ENCODE measurements around the gene RALGPS1. TPM values are rescaled to one million over a fixed set of nuclear protein-coding genes. Genes with fewer than 3 reads are reported as not detected.

Gene RALGPS1
- total and polyA plus RNA-seq, 2 experiments from 2014 or later = 13.1 to 22.1 TPM

DNA sequence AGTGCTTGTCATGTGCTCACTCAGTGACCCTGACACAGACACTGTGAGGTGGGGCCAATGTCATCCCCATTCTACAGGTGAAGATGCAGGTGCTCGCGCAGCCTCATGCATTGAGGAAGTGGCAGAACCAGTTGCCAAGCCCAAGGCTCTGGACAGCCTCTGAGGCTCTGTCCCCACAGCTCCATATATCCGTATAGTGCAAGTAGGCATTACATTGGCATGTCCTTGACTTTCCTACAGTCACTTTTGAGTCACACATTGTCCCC lies 266.7 kb downstream of the RALGPS1 start:
- Histone ChIP-seq H3K4me2 (no peak overlapping the region), H3K9me2 (replicated peaks; ENCODE audit: insufficient read depth) (no peaks in the 10 kb centered on the region), H3K79me2 (no peaks in the 10 kb centered on the region), H3K4me3 (no peak overlapping the region), H2AFZ (no peak overlapping the region), H3K4me1 (ENCODE audit: insufficient read depth) (peaks cover 20% of the 10 kb centered on the region), H3K9me3 (ENCODE audit: low read depth) (no peaks in the 10 kb centered on the region), H3K27me3 (no peaks in the 10 kb centered on the region), H3K36me3 (replicated peaks; ENCODE audit: insufficient read depth, low read depth) (no peaks in the 10 kb centered on the region), H4K20me1 (ENCODE audit: insufficient read depth, poor library complexity, severe bottlenecking) (no peaks in the 10 kb centered on the region), H3K27ac (no peak overlapping the region)
- no peak for DNase-seq (ENCODE audit: low spot score)
- 94% methylated on average over 3 of the region's 3 CpGs for WGBS (ENCODE audit: low lambda C conversion rate, missing lambda C conversion rate)
- no peak for TF ChIP-seq EZH2 (IDR thresholded peaks at IDR 0.05; ENCODE audit: borderline replicate concordance)
- TF ChIP-seq, protein P1, sequence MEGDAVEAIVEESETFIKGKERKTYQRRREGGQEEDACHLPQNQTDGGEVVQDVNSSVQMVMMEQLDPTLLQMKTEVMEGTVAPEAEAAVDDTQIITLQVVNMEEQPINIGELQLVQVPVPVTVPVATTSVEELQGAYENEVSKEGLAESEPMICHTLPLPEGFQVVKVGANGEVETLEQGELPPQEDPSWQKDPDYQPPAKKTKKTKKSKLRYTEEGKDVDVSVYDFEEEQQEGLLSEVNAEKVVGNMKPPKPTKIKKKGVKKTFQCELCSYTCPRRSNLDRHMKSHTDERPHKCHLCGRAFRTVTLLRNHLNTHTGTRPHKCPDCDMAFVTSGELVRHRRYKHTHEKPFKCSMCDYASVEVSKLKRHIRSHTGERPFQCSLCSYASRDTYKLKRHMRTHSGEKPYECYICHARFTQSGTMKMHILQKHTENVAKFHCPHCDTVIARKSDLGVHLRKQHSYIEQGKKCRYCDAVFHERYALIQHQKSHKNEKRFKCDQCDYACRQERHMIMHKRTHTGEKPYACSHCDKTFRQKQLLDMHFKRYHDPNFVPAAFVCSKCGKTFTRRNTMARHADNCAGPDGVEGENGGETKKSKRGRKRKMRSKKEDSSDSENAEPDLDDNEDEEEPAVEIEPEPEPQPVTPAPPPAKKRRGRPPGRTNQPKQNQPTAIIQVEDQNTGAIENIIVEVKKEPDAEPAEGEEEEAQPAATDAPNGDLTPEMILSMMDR (IDR thresholded peaks at IDR 0.05; ENCODE audit: poor library complexity) = no peak
- TF ChIP-seq EZH2phosphoT487 (IDR thresholded peaks at IDR 0.05; ENCODE audit: low read depth, severe bottlenecking, unreplicated experiment) = no peak

GRCh38 chr9:127181595-127182190 lies 267.1 kb downstream of the RALGPS1 start:
- DNase-seq (ENCODE audit: low spot score) = no peak
- H3K27ac ChIP-seq = no peak overlapping the region
- no peaks in the 10 kb centered on the region for H3K79me2 ChIP-seq
- no peaks in the 10 kb centered on the region for H3K9me2 ChIP-seq (replicated peaks; ENCODE audit: insufficient read depth)
- H3K36me3 ChIP-seq (replicated peaks; ENCODE audit: insufficient read depth, low read depth) = no peaks in the 10 kb centered on the region
- H4K20me1 ChIP-seq (ENCODE audit: insufficient read depth, poor library complexity, severe bottlenecking) = no peaks in the 10 kb centered on the region
- WGBS (ENCODE audit: low lambda C conversion rate, missing lambda C conversion rate) = 95% methylated on average over 6 of the region's 6 CpGs
- peaks cover 22% of the 10 kb centered on the region for H3K4me1 ChIP-seq (ENCODE audit: insufficient read depth)
- TF ChIP-seq, protein P1 (IDR thresholded peaks at IDR 0.05; ENCODE audit: poor library complexity) = no peak
- TF ChIP-seq EZH2phosphoT487 (IDR thresholded peaks at IDR 0.05; ENCODE audit: low read depth, severe bottlenecking, unreplicated experiment) (no peak), EZH2 (IDR thresholded peaks at IDR 0.05; ENCODE audit: borderline replicate concordance) (no peak)
- no peaks in the 10 kb centered on the region for H3K27me3 ChIP-seq
- no peak overlapping the region for H2AFZ ChIP-seq
- no peak overlapping the region for H3K4me2 ChIP-seq
- no peaks in the 10 kb centered on the region for H3K9me3 ChIP-seq (ENCODE audit: low read depth)
- H3K4me3 ChIP-seq = no peak overlapping the region

- H3K9me2 ChIP-seq (replicated peaks; ENCODE audit: insufficient read depth) = no peaks in the 10 kb centered on the region
- no peak overlapping the region for H3K4me3 ChIP-seq
- DNase-seq (ENCODE audit: low spot score) = no peak
- peaks cover 29% of the 10 kb centered on the region for H3K4me1 ChIP-seq (ENCODE audit: insufficient read depth)
- H3K36me3 ChIP-seq (replicated peaks; ENCODE audit: insufficient read depth, low read depth) = no peaks in the 10 kb centered on the region
- H3K27me3 ChIP-seq = no peaks in the 10 kb centered on the region
- no peak overlapping the region for H2AFZ ChIP-seq
- TF ChIP-seq EZH2 (IDR thresholded peaks at IDR 0.05; ENCODE audit: borderline replicate concordance) = no peak
- TF ChIP-seq, protein P1 (IDR thresholded peaks at IDR 0.05; ENCODE audit: poor library complexity) = no peak
- TF ChIP-seq EZH2phosphoT487 (IDR thresholded peaks at IDR 0.05; ENCODE audit: low read depth, severe bottlenecking, unreplicated experiment) = no peak
- 93% methylated on average over 14 of the region's 14 CpGs for WGBS (ENCODE audit: low lambda C conversion rate, missing lambda C conversion rate)
- no peak overlapping the region for H3K27ac ChIP-seq
- H4K20me1 ChIP-seq (ENCODE audit: insufficient read depth, poor library complexity, severe bottlenecking) = no peaks in the 10 kb centered on the region
- H3K9me3 ChIP-seq (ENCODE audit: low read depth) = no peaks in the 10 kb centered on the region
- H3K4me2 ChIP-seq = no peak overlapping the region
- H3K79me2 ChIP-seq = no peaks in the 10 kb centered on the region
Measured at GRCh38 chr9:127182901-127183746, 268.5 kb downstream of the RALGPS1 start.
